Measurements from ENCODE around the gene GNAQ.
"Not testable (repeated sequence)": the region's sequence is repeated elsewhere in the genome, so short reads cannot be mapped to it uniquely, and the experiment has no call there.

The GNAQ gene

DNA sequence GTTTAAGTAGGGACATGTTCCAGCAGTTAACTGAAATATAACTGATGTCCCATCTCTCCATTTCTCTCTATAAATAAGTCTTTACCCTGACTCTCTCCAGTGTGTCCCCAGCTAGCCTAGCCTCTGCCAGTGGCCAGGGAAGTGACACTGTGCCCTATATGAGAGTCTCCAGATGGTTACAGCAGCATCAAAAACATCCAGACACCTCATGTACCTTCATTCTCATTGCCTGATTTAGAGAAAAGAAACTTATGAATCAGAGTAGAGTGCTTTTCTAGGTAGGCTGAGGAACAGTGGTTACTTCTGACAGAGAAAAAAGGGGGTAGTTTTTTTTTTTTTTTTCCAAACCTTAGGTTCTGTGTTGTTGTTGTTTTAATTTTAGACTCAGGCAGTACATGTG lies 148.5 kb downstream of the GNAQ start:
- in situ Hi-C loops (cut with MboI; ENCODE audit: low sequenced_read_pairs) = no loop called here

DNA sequence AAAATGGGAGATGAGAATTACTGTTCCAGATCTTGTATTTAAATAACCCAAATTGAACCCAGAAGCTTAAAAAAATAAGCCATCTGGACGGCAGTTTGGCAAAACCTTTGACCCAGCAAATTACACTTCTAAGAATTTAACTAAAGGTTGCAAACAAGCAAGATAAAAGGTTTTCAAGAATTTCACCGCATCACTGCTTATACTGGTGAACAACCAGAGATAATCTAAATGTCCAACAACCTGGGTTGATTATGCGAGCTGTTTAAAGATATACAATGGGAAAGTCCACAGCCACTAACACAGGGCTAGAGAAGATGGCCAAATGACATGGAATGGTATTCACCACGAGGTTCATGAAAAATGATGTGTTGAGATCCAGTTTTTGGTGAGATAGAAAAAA lies 149.3 kb downstream of the GNAQ start:
- in situ Hi-C loops (cut with MboI; ENCODE audit: low sequenced_read_pairs) = no loop called here

DNA sequence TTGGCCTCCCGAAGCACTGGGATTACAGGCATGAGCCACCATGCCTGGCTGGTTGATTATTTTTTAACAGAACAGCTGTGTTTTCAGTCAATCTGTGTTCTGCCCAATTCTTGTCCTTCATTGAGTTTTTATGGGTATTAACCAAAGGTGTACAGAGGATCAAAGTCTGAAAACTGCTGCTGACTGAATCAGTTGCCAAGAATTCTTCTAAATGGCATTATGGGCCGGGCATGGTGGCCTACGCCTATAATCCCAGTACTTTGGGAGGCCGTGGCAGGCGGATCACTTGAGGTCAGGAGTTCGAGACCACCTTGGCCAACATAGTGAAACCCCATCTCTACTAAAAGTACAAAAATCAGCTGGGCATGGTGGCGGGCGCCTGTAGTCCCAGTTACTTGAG lies 150.0 kb downstream of the GNAQ start:
- in situ Hi-C loops (cut with MboI; ENCODE audit: low sequenced_read_pairs) = not testable (repeated sequence)

DNA sequence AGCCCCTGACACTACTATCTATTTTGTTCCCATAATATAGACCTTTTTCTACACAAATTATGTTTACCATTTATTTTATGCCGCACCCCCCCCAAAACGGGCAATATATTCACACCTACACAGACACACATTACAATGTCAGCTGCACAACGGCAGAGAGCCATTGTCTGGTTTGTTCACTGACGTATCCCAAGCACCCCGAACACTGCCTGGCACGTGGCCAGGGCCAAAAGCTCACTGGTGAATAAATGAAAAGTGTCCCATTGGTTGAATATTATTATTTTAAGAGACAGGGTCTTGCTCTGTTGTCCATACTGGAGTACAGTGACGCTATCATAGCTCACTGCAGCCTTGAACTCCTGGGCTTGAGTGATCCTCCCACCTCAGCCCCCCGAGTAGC lies 150.5 kb downstream of the GNAQ start:
- in situ Hi-C loops (cut with MboI; ENCODE audit: low sequenced_read_pairs) = no loop called here

DNA sequence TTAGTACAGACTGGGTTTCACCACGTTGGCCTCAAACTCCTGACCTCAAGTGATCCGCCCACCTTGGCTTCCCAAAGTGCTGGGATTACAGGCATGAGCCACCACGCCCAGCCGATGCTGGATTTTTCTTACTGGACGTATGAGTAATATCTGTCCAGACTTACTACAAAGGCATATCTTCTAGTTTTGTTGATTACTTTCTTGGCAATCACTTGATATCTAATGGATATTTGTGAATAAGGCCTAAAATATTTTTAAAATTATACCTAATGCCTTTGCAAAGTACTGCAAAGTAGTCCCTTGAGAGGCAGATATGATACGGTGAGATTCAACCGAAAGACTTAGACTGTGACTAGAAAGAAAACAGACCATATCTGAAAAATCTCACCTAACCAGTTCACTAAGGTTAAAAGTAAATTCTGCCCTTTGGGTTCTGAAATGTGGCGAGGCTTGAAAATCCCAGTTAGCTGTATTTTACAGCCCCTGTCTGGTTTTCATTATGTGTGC lies 152.1 kb downstream of the GNAQ start:
- in situ Hi-C loops (cut with MboI; ENCODE audit: low sequenced_read_pairs) = no loop called here

DNA sequence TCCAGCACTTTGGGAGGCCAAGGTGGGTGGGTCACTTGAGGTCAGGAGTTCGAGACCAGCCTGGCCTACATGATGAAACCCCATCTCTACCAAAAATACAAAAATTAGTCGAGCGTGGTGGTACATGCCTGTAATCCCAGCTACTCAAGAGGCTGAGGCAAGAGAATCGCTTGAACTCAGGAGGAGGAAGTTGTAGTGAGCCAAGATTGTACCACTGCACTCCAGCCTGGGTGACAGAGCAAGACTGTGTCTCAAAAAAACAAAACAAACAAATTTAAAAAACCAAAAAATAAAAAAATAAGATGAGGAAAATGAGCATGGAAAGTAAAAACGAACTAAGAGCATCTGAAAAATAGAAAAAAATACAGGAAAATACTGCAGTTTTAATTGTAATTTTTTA lies 152.8 kb downstream of the GNAQ start:
- in situ Hi-C loops (cut with MboI; ENCODE audit: low sequenced_read_pairs) = not testable (repeated sequence)

DNA sequence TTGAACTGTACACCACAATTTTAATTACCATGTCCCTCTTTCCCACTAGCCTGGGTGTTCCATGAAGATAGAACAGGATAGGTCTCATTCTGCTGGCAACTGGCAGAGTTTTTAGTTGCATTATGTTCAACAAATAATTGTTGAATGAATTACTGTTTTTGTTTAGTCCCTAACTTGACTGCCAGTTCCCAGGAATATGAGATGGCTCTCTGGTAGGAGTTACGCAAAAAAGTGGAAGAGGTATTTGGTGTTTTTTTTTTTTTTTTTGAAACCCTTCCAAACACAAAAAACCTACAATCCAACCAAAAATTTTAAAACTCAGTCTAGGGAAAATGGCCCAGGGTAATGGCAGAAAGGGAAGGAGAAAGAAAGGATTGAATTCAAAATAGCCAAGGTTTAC lies 153.6 kb downstream of the GNAQ start:
- in situ Hi-C loops (cut with MboI; ENCODE audit: low sequenced_read_pairs) = no loop called here

DNA sequence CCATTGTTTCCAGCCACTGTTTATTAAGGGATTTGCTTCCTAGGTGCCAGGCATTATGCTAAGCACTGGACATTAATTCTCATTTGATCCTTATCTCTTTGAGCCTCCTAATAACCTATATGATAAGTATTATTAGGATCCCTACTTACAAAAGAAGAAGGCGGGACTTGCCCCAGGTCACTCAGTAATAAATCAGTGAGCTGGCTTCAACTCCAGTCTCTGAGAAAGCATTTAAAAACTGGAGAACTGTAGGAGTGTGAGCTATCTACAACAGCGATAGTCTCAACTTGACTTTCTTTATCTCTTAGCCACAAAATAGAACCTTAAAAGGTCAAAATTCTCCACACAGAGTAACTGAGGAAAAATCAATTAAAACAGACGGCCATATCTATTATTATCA lies 155.0 kb downstream of the GNAQ start:
- in situ Hi-C loops (cut with MboI; ENCODE audit: low sequenced_read_pairs) = no loop called here

DNA sequence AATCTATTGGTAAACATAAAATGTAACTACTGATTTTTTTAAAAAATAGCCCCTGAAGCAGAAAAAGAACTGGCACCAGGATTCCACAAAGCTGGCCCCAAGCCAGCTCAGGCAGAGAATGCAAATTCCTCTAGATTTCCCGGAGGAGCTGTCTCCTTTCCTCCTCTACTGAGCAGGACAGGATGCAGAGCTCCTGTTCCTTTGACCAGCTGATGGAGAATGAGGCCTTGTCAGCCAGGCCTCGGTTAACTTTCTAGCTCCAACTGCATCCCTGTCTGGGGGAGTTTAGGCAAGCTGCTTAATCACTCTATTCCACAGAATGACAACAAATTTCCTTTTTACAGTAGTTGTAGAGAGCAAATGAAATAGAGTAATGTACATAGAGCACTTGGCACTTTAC lies 155.5 kb downstream of the GNAQ start:
- in situ Hi-C loops (cut with MboI; ENCODE audit: low sequenced_read_pairs) = no loop called here

DNA sequence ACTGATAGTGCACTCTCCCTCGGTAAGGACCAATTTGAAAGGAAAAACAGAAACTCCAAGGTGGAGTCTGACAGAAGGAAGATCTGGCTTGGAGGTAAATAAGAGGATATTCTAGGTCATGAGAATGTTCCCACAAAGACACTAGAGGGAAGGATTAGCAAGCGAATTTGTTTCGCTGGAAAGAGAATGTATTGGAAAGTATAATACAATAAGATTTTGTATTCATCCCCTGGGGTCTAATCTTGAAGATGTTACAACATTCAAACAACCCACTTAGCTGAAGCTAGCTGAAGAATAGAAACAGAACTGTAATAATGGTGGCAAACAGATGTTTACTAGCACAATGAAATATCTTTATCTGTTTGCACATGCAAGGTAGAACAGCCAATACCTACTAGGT lies 158.7 kb downstream of the GNAQ start:
- in situ Hi-C loops (cut with MboI; ENCODE audit: low sequenced_read_pairs) = no loop called here

DNA sequence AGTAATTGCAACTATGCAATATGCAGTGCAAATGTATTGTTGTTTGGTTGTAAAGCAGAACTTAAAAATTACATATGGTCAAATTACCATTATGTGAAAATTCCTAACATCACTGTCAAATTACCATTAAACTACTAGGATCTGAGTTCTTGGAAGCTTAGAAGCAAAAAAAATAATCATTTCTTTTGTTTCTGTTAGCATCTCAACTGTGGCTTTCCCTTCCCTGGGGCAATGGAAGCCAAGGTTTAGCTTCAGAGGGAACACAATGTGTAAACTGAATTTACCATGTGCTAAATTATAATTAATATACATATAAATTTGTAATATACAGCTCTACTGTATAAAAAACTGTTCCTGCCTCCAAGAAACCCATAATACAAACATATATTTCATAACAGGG lies 159.4 kb downstream of the GNAQ start:
- in situ Hi-C loops (cut with MboI; ENCODE audit: low sequenced_read_pairs) = no loop called here

DNA sequence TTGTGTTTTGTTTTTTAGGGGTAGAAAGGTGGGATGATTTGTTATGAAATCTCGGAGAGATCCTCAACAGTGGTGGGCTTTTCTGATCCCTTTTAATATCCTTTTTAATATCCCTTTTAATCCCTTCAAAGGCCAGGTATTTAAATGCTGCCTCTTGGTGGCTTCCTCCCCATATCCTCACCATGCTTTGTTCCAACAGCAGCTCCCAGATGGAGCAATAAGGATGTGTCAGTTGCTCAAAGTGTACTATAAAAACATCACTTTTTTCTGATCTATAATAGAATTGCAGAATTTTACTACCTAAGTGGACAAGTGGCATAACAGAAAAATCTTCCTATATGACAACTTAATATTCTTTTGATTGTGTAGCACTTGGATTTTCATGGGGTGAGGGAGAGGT lies 160.1 kb downstream of the GNAQ start:
- in situ Hi-C loops (cut with MboI; ENCODE audit: low sequenced_read_pairs) = no loop called here

DNA sequence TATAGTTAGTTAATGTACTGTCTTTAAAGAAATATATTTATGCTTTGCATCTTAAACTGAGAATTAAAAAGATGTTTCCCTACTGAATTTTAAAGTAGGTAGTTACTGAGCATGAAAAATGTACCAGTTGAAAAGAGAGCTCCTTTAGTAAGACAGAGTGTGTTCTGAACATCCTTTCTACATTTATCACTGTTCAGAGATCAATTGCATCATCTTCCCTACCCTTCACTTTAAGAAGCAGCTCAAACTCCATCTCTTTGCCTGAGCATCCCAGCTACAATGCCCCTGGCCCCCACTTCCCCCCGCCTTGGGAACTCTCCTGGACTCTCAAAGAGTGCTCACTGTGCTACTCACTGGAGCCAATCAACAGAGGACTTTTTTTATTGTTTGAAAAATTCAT lies 164.7 kb downstream of the GNAQ start:
- in situ Hi-C loops (cut with MboI; ENCODE audit: low sequenced_read_pairs) = loop anchor here (10.0 kb wide), 1 partner anchor 258 kb away; no protein-coding TSS in a partner anchor

DNA sequence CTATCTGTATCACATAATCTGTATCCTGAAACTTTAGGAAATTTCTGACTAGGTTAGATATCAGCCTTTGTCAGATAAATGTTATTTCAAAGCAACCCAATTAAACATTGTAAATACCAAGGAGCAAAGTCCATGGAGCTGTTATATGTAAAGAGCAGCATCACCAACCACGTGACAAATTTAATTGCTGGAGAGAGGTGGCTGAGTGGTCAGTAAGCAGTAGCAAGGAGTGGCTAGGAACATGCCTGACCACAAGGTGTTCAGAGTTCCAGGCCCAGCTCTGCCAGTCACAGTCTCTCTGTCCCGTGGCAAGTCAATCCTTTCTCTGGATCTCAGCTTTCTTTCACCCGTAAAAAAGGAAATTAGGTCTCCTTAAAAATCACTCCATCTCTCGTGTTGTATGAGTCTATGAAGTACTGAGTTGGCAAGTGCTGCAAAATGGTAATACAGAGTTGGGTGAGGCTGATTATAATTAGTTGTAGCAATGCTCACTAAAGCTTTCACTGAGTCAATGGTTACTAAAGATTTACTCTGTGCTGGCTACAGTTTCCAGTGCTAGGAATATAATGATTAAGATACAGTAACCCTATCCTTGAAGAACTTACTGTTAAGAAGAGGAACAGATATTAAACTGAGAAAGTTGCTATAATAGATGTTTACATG lies 166.1 kb downstream of the GNAQ start:
- in situ Hi-C loops (cut with MboI; ENCODE audit: low sequenced_read_pairs) = loop anchor here (10.0 kb wide), 1 partner anchor 259 kb away; no protein-coding TSS in a partner anchor

DNA sequence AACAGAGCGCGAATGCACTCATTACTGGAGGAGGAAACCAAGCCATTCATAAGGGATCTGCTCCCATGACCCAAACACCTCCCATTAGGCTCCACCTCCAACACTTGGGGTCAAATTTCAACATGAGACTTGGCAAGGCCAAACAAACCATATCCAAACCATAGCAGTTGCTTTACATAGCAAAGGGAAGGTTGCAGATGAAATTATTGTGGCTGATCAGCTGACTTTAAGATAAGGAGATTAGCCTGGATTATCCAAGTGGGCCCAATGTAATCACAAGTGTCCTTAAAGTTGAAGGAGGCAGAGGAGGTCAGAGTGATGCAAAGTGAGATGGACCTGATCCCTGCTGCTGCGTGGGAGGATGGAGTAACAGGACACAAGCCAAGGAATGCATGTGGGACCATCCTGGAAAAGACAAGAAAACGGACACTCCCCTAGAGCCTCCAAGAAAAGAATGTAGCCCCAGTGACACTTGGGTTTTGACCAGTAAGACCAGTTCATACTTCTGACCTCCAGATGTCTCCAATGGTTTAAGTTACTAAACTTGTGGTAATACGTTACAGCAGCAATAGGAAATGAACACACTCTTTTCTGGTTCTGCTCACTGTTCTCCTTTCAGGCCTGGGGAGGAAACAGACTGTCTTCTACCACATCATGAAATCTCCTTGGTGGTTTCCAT lies 167.3 kb downstream of the GNAQ start:
- in situ Hi-C loops (cut with MboI; ENCODE audit: low sequenced_read_pairs) = loop anchor here (10.0 kb wide), 1 partner anchor 260 kb away; no protein-coding TSS in a partner anchor

DNA sequence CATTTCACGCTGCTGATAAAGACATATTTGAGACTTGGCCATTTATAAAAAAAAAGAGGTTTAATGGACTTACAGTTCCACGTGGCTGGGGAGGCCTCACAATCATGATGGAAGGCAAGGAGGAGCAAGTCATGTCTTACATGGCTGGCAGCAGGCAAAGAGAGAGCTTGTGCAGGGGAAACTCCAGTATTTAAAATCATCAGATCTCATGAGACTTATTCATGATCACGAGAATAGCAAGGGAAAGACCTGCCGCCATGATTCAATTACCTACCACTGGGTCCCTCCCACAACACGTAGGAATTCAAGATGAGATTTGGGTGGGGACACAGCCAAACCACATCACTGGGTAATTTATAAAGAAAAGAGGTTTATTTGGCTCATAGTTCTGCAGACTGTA lies 168.0 kb downstream of the GNAQ start:
- in situ Hi-C loops (cut with MboI; ENCODE audit: low sequenced_read_pairs) = loop anchor here (10.0 kb wide), 1 partner anchor 261 kb away; no protein-coding TSS in a partner anchor

DNA sequence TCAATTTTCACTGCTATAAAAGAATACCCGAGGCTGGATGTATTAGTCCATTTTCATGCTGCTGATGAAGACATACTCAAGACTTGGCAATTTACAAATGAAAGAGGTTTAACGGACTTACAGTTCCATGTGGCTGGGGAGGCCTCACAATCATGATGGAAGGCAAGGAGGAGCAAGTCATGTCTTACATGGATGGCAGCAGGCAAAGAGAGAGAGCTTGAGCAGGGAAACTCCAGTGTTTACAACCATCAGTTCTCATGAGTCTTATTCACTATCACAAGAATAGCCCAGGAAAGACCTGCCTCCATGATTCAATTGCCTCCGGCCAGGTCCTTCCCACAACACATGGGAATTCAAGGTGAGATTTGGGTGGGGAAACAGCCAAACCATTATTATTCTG lies 170.7 kb downstream of the GNAQ start:
- in situ Hi-C loops (cut with MboI; ENCODE audit: low sequenced_read_pairs) = loop anchor here (10.0 kb wide), 1 partner anchor 264 kb away; no protein-coding TSS in a partner anchor

DNA sequence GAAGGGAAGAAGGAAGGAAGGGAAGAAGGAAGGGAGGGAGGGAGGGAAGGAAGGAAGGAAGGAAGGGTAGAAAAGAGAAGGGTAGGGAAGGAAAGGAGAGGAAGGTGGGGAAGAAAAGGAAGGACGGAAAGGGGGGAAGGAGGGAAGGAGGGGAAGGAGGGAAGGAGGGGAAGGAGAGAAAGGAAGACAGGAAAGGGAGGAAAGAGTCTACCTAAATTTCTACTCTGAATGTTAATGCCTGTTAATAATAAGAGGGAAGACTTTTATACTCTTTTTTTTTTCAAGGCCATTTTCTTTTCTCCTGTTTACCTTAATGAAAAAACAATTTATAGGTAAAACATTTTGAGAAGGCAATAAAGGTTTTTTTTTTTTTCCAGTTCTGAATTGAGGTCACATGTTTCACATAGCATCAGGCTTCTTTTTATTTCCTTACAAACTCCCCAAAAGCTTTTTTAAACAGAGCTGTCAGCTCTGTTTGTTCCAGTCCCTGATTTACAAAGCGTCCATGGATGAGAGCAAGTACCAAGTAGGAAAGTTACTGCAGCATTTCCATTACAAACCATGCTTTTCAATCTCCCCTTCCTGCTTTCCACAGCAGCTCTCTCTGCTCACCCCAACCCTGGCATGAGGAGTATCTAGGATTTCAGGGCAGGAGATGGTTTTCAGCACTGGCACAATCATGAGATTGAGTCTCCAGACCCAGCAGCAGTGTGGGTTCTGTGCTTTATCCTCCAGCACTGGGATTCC lies 173.9 kb downstream of the GNAQ start:
- in situ Hi-C loops (cut with MboI; ENCODE audit: low sequenced_read_pairs) = no loop called here

DNA sequence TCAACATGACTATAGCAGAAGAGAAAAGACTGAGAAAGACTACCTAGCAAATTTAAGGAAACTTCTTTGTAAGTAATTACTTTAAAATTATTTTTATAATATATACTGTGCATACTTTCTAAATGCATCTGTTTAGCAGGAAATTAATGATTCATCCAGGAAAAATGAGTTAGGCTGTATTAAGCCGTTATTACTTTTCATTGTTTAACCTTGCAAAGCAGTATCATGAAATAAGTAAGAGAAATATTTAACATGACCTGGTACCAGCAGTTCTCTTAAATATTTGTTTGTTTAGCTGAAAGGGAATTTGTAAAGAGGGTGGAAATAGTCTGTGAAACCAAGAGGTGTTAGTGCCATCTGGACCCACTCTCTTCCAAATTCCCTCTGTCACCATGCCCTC lies 175.0 kb downstream of the GNAQ start:
- in situ Hi-C loops (cut with MboI; ENCODE audit: low sequenced_read_pairs) = no loop called here

DNA sequence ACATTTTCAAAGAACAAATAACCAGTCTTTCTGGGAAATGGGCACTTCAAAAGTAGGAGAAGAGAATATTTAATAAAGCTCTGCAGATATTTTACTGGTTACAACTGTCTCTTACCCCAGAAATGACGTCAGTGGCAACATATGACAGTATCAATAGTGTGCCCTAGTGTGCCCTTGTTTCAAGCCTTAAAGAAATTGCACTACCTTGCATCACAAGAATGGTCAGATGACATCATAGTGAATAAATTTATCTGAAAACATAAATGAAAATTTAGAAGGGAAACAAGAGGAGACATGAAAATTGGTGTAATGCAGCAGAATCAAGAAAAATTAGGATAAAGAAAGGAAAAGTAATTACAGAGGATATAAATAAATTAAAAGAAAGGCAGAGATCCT lies 176.7 kb downstream of the GNAQ start:
- in situ Hi-C loops (cut with MboI; ENCODE audit: low sequenced_read_pairs) = no loop called here

DNA sequence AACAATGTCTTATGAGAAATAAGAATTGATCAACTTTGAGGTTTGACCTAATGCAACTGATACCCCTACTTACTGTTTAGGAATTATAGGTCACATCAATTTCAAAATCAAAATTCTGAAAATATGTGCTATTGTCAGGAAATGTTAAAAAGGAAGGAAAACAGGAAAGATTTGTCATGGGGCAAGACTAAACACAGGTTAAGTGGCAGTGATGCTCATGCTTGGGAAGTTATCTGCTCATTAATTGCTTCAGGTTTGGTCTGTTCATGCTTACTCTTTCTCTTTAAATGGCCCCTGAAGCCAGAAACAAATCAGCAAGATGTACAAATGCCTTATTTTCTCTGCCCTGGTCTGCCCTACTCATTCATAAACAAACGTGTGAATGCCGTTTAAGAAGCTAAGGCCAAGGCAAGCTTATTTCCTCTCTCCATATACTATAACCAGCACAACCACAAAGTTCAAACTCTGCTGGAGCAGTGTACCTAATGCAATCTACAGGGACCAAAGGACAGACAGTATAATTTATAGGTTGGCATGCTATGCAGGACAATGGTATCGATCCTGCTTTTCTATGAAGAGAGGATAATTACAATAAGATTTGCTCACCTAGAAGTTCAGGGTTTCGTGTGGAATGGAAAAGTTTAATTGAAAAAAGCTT lies 177.2 kb downstream of the GNAQ start:
- in situ Hi-C loops (cut with MboI; ENCODE audit: low sequenced_read_pairs) = no loop called here
